ENCODE results near the gene PCNX1. TPM values are rescaled to one million over a fixed set of nuclear protein-coding genes. Genes with fewer than 3 reads are reported as not detected.

PCNX1 gene
- total RNA-seq, 1 experiment from 2014 or later = 48.0 TPM

DNA sequence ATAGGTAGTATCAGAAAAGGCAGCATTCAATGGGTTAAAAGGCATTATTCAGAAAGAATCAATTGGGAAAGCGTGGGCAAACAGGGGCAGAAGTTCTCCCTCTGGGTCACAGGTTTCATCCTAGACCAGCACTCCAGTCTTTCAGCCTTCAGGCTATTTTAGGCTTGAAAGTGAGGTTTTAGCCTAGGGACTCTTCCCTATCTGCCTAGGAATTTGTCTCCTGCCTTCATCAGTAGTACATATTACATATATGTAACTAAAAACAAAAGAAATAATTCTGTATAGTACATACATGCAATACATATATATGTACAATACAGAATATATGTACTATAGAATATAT lies 34.6 kb upstream of the PCNX1 start:
- no peak overlapping the region for H3K23ac ChIP-seq (ENCODE audit: insufficient read length, low read depth, low read length)
- H3K14ac ChIP-seq (ENCODE audit: insufficient read depth, low read length) = no peak overlapping the region
- H3K9ac ChIP-seq (ENCODE audit: extremely low read depth, insufficient read length, low read length) = no peak overlapping the region
- Mint-ChIP-seq H3K27ac (no peak overlapping the region), H3K4me3 (no peak overlapping the region), H3K9me3 (peaks cover 33 to 36% of the 10 kb centered on the region in 2 experiments), H3K27me3 (ENCODE audit: low read depth) (no peaks in the 10 kb centered on the region; the same call in none of the 2 replicates), H3K36me3 (ENCODE audit: insufficient read depth in 1 of 3, low read depth in 3 of 3) (peaks cover 15 to 34% (median 28%) of the 10 kb centered on the region in 3 experiments), H3K4me1 (peaks cover 11 to 14% of the 10 kb centered on the region in 2 experiments)
- no peak for DNase-seq
- H4K8ac ChIP-seq (replicated peaks; ENCODE audit: insufficient read length, low read depth, low read length) = no peak overlapping the region
- H3K27ac ChIP-seq (ENCODE audit: insufficient read length, low read depth, low read length) = no peak overlapping the region
- no peak overlapping the region for H2BK20ac ChIP-seq (ENCODE audit: low read depth, low read length, poor library complexity, severe bottlenecking)
- no peaks in the 10 kb centered on the region for H3K27me3 ChIP-seq (ENCODE audit: insufficient read depth, low read length)
- no peak overlapping the region for H2AK5ac ChIP-seq (ENCODE audit: insufficient read length, low read length)
- H4K5ac ChIP-seq (ENCODE audit: insufficient read length, low read depth, low read length) = no peak overlapping the region
- no peak overlapping the region for H4K91ac ChIP-seq (ENCODE audit: insufficient read length, low read depth, low read length)
- no peak overlapping the region for H2BK12ac ChIP-seq (ENCODE audit: insufficient read length, low read depth, low read length)
- H2AFZ ChIP-seq (ENCODE audit: low read length) = no peak overlapping the region
- H3K18ac ChIP-seq (ENCODE audit: insufficient read length, low read depth, low read length) = no peak overlapping the region
- TF ChIP-seq, protein P1, sequence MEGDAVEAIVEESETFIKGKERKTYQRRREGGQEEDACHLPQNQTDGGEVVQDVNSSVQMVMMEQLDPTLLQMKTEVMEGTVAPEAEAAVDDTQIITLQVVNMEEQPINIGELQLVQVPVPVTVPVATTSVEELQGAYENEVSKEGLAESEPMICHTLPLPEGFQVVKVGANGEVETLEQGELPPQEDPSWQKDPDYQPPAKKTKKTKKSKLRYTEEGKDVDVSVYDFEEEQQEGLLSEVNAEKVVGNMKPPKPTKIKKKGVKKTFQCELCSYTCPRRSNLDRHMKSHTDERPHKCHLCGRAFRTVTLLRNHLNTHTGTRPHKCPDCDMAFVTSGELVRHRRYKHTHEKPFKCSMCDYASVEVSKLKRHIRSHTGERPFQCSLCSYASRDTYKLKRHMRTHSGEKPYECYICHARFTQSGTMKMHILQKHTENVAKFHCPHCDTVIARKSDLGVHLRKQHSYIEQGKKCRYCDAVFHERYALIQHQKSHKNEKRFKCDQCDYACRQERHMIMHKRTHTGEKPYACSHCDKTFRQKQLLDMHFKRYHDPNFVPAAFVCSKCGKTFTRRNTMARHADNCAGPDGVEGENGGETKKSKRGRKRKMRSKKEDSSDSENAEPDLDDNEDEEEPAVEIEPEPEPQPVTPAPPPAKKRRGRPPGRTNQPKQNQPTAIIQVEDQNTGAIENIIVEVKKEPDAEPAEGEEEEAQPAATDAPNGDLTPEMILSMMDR (conservative IDR thresholded peaks at IDR 0.05) = no peak
- H2BK15ac ChIP-seq (ENCODE audit: low read depth, low read length) = no peak overlapping the region
- no peak overlapping the region for H2BK5ac ChIP-seq (ENCODE audit: insufficient read length, low read length)
- H2BK120ac ChIP-seq (ENCODE audit: low read depth, low read length, poor library complexity, severe bottlenecking) = no peak overlapping the region
- no peaks in the 10 kb centered on the region for H3K79me2 ChIP-seq (ENCODE audit: insufficient read depth, low read length)
- H3K9me3 ChIP-seq (ENCODE audit: control insufficient read depth, low read depth, low read length) = peaks cover 7% of the 10 kb centered on the region
- no peaks in the 10 kb centered on the region for H3K79me1 ChIP-seq (ENCODE audit: insufficient read depth, low read depth, low read length, poor library complexity, severe bottlenecking)
- WGBS (ENCODE audit: extremely low coverage, insufficient read length, low lambda C conversion rate) = no CpG with 5 or more reads among the region's 1 CpG
- no peak overlapping the region for H3K4ac ChIP-seq (ENCODE audit: low read depth, low read length)
- H3K4me2 ChIP-seq (ENCODE audit: insufficient read depth, insufficient read length, low read length) = no peak overlapping the region
- H3K56ac ChIP-seq (ENCODE audit: insufficient read length, low read depth, low read length) = no peak overlapping the region
- H4K20me1 ChIP-seq (ENCODE audit: control insufficient read depth, insufficient read depth, insufficient read length) = no peaks in the 10 kb centered on the region
- H3K4me1 ChIP-seq (ENCODE audit: insufficient read depth, low read length) = no peaks in the 10 kb centered on the region; the same call in 1 of the 2 replicates
- no peak overlapping the region for H3T11ph ChIP-seq (ENCODE audit: low read length)
- H3K23me2 ChIP-seq (ENCODE audit: insufficient read length, low read depth, low read length, poor library complexity, severe bottlenecking) = no peaks in the 10 kb centered on the region

Measured in H9 (cell line).